Measurements from ENCODE around the gene NDUFB10. TPM values are rescaled to one million over a fixed set of nuclear protein-coding genes. Genes with fewer than 3 reads are reported as not detected.
A peak's percentile ranks its signal among the peaks of the same experiment; 100 is the strongest.

The NDUFB10 gene
- total RNA-seq, 2 experiments from 2014 or later = 113 to 118 TPM

GRCh38 chr16:1941162-1942046 is 17.9 kb upstream of the NDUFB10 start:
- DNase-seq = no peak
- Mint-ChIP-seq H3K36me3 (ENCODE audit: low read depth) (peaks cover 4% of the 10 kb centered on the region), H3K27me3 (no peaks in the 10 kb centered on the region), H3K4me1 (peaks cover 26% of the 10 kb centered on the region), H3K4me3 (peak overlapping the region; percentile 80), H3K27ac (no peak overlapping the region), H3K9me3 (ENCODE audit: low read depth) (no peaks in the 10 kb centered on the region)
- CTCF ChIA-PET = interaction anchor here (0.6 to 4.3 kb wide), 3 partner anchors 9 to 235 kb away, joined by 3 to 16 read pairs (median 4); partner anchors contain the start of gene MAPK8IP3
- POLR2A ChIA-PET = interaction anchor here (0.6 to 1.1 kb wide), 4 partner anchors 10 to 214 kb away, joined by 3 read pairs; partner anchors contain the start of genes RPS2 and TRAF7
- ATAC-seq = no peak
- intact Hi-C loops (cut with DNase I, micrococcal nuclease) = loop anchor here in 1 of 2 experiments (2.0 to 10.0 kb wide), 4 partner anchors 196 to 597 kb away; partner anchors contain the start of genes PKD1 and UQCC4

- no peak for ATAC-seq
- no peak overlapping the region for H3K27ac Mint-ChIP-seq
Observed at GRCh38 chr16:1942047-1942809, 17.1 kb upstream of the NDUFB10 start.

GRCh38 chr16:1942810-1943726 is 16.3 kb upstream of the NDUFB10 start, which contains the start of gene MSRB1:
MSRB1 (minus strand) TSS chr16:1943199; CDS start chr16:1943156, 43 bp downstream.
- H3K9me3 Mint-ChIP-seq (ENCODE audit: low read depth) = no peaks in the 10 kb centered on the region
- H3K4me1 Mint-ChIP-seq = peaks cover 26% of the 10 kb centered on the region
- peaks cover 4% of the 10 kb centered on the region for H3K36me3 Mint-ChIP-seq (ENCODE audit: low read depth)
- intact Hi-C loops (cut with DNase I, micrococcal nuclease) = loop anchor here (1.0 to 10.0 kb wide), 21 partner anchors 14 to 598 kb away; partner anchors contain the start of genes NDUFB10 (in 2 of the 2), CCNF (in 1 of the 2), E4F1 (in 1 of the 2) and GFER (in 1 of the 2)
- peak; percentile 97 for ATAC-seq
- peak within 1 kb of the TSS; percentile 80 for H3K4me3 Mint-ChIP-seq
- ChIA-PET POLR2A (interaction anchor here (0.5 to 1.9 kb wide), 12 partner anchors 12 to 1225 kb away, joined by 3 to 14 read pairs (median 5); partner anchors contain the start of genes FAHD1, HAGH, LMF1 and NUBP2), CTCF (interaction anchor here (0.5 to 1.5 kb wide), 6 partner anchors 12 to 197 kb away, joined by 3 to 5 read pairs (median 4); partner anchors contain the start of gene RPL3L)
- peak; percentile 100 for DNase-seq
- peak within 1 kb of the TSS; percentile 82 for H3K27ac Mint-ChIP-seq
- H3K27me3 Mint-ChIP-seq = no peaks in the 10 kb centered on the region

More at GRCh38 chr16:1942047-1942809, 17.1 kb upstream of the NDUFB10 start:
- ChIA-PET CTCF (interaction anchor here (0.6 to 4.3 kb wide), 3 partner anchors 8 to 18 kb away, joined by 3 to 16 read pairs (median 4); no protein-coding TSS in a partner anchor), POLR2A (interaction anchor here (0.8 to 1.8 kb wide), 5 partner anchors 23 to 213 kb away, joined by 3 to 10 read pairs (median 3); partner anchors contain the start of genes NUBP2, RPS2, SPSB3 and TRAF7)
- Mint-ChIP-seq H3K4me1 (peaks cover 26% of the 10 kb centered on the region), H3K4me3 (peak overlapping the region; percentile 80), H3K27me3 (no peaks in the 10 kb centered on the region), H3K9me3 (ENCODE audit: low read depth) (no peaks in the 10 kb centered on the region), H3K36me3 (ENCODE audit: low read depth) (peaks cover 4% of the 10 kb centered on the region)
- DNase-seq = peak; percentile 52
- intact Hi-C loops (cut with DNase I, micrococcal nuclease) = loop anchor here in 1 of 2 experiments (2.0 to 10.0 kb wide), 4 partner anchors 195 to 597 kb away; partner anchors contain the start of genes PKD1 and UQCC4

GRCh38 chr16:1944612-1945199 is 14.6 kb upstream of the NDUFB10 start:
- Mint-ChIP-seq H3K4me1 (peaks cover 26% of the 10 kb centered on the region), H3K36me3 (ENCODE audit: low read depth) (no peaks in the 10 kb centered on the region), H3K27me3 (no peaks in the 10 kb centered on the region), H3K4me3 (peak overlapping the region; percentile 80), H3K9me3 (ENCODE audit: low read depth) (no peaks in the 10 kb centered on the region), H3K27ac (peak overlapping the region; percentile 82)
- CTCF ChIA-PET = interaction anchor here (0.6 kb wide), 1 partner anchor 204 kb away, joined by 3 read pairs; no protein-coding TSS in a partner anchor
- intact Hi-C loops (cut with DNase I, micrococcal nuclease) = loop anchor here in 1 of 2 experiments (5.0 to 10.0 kb wide), 3 partner anchors 193 to 600 kb away; partner anchors contain the start of genes PKD1 and UQCC4
- POLR2A ChIA-PET = interaction anchor here (1.9 kb wide), 1 partner anchor 17 kb away, joined by 9 read pairs; no protein-coding TSS in a partner anchor
- ATAC-seq (no peak), DNase-seq (no peak)

- H3K4me3 Mint-ChIP-seq = no peak overlapping the region
- no peaks in the 10 kb centered on the region for H3K36me3 Mint-ChIP-seq (ENCODE audit: low read depth)
- H3K27ac Mint-ChIP-seq = no peak overlapping the region
- no peaks in the 10 kb centered on the region for H3K27me3 Mint-ChIP-seq
- intact Hi-C loops (cut with DNase I, micrococcal nuclease) = loop anchor here in 1 of 2 experiments (10.0 kb wide), 1 partner anchor 601 kb away; no protein-coding TSS in a partner anchor
- ATAC-seq = no peak
- DNase-seq = no peak
- ChIA-PET POLR2A (interaction anchor here (1.1 kb wide), 1 partner anchor 19 kb away, joined by 3 read pairs; the partner anchor contains the start of gene RPS2), CTCF (interaction anchor here (0.7 to 0.8 kb wide), 2 partner anchors 20 to 58 kb away, joined by 3 read pairs; no protein-coding TSS in a partner anchor)
- peaks cover 26% of the 10 kb centered on the region for H3K4me1 Mint-ChIP-seq
- no peaks in the 10 kb centered on the region for H3K9me3 Mint-ChIP-seq (ENCODE audit: low read depth)
Observed at GRCh38 chr16:1945559-1946391, 13.6 kb upstream of the NDUFB10 start.

GRCh38 chr16:1946495-1947368 is 12.6 kb upstream of the NDUFB10 start:
- CTCF ChIA-PET = interaction anchor here (0.6 to 0.7 kb wide), 2 partner anchors 49 to 57 kb away, joined by 3 to 5 read pairs; no protein-coding TSS in a partner anchor
- no peak for DNase-seq

GRCh38 chr16:1947369-1947670 is 12.0 kb upstream of the NDUFB10 start:
- no peak overlapping the region for H3K27ac Mint-ChIP-seq
- DNase-seq (no peak), ATAC-seq (no peak)
- intact Hi-C loops (cut with DNase I, micrococcal nuclease) = loop anchor here in 1 of 2 experiments (10.0 kb wide), 1 partner anchor 603 kb away; no protein-coding TSS in a partner anchor
- H3K4me1 Mint-ChIP-seq = peaks cover 13% of the 10 kb centered on the region
- H3K27me3 Mint-ChIP-seq = no peaks in the 10 kb centered on the region
- CTCF ChIA-PET = interaction anchor here (0.6 kb wide), 1 partner anchor 49 kb away, joined by 5 read pairs; no protein-coding TSS in a partner anchor
- H3K9me3 Mint-ChIP-seq (ENCODE audit: low read depth) = no peaks in the 10 kb centered on the region
- no peak overlapping the region for H3K4me3 Mint-ChIP-seq
- H3K36me3 Mint-ChIP-seq (ENCODE audit: low read depth) = no peaks in the 10 kb centered on the region
- POLR2A ChIA-PET = no interaction called here

More at GRCh38 chr16:1946495-1947368, 12.6 kb upstream of the NDUFB10 start:
- Mint-ChIP-seq H3K4me1 (peaks cover 19% of the 10 kb centered on the region), H3K36me3 (ENCODE audit: low read depth) (no peaks in the 10 kb centered on the region), H3K27me3 (no peaks in the 10 kb centered on the region), H3K27ac (no peak overlapping the region), H3K4me3 (no peak overlapping the region), H3K9me3 (ENCODE audit: low read depth) (no peaks in the 10 kb centered on the region)
- POLR2A ChIA-PET = interaction anchor here (1.1 kb wide), 1 partner anchor 18 kb away, joined by 3 read pairs; the partner anchor contains the start of gene RPS2
- no peak for ATAC-seq
- intact Hi-C loops (cut with DNase I, micrococcal nuclease) = loop anchor here in 1 of 2 experiments (10.0 kb wide), 1 partner anchor 602 kb away; no protein-coding TSS in a partner anchor

GRCh38 chr16:1949507-1949906 is 9.8 kb upstream of the NDUFB10 start:
- no peak overlapping the region for H3K4me3 Mint-ChIP-seq
- intact Hi-C loops (cut with DNase I, micrococcal nuclease) = loop anchor here in 1 of 2 experiments (10.0 kb wide), 1 partner anchor 605 kb away; no protein-coding TSS in a partner anchor
- no peak overlapping the region for H3K27ac Mint-ChIP-seq
- ChIA-PET CTCF (no interaction called here), POLR2A (no interaction called here)
- ATAC-seq (no peak), DNase-seq (no peak)
- no peaks in the 10 kb centered on the region for H3K27me3 Mint-ChIP-seq
- no peaks in the 10 kb centered on the region for H3K9me3 Mint-ChIP-seq (ENCODE audit: low read depth)
- peaks cover 5% of the 10 kb centered on the region for H3K4me1 Mint-ChIP-seq
- no peaks in the 10 kb centered on the region for H3K36me3 Mint-ChIP-seq (ENCODE audit: low read depth)
